A549 (cell line): ENCODE measurements around the gene CEP83. TPM values are rescaled to one million over a fixed set of nuclear protein-coding genes. Genes with fewer than 3 reads are reported as not detected.

Experiments used
- ATAC-seq, 2 experiments: fragments of 200-7000 bp in 1 of 2; fragments of >200 bp in 1 of 2; cut with Nextera tagmentation in 1 of 2; cut with Tn5 transposase in 1 of 2; 3 replicates each; pipeline versions ENCODE4 v1.8.0 to v1.9.1; 2018 to 2020; ENCODE audit warnings: mild to moderate bottlenecking in 1 of 2, moderate library complexity in 1 of 2
- CTCF ChIA-PET: fragments of 300-600 bp; sonication (Branson Sonifier 250); formaldehyde crosslinking; extraction: SDS; loops from one replicate; lab custom pipeline; 2021; ENCODE audit warnings: antibody characterized with exemption, inconsistent platforms; lab: Yijun Ruan, JAX
- POLR2A ChIA-PET: fragments of 350-600 bp; formaldehyde crosslinking; extraction: SDS; loops from one replicate; lab custom pipeline; 2021; ENCODE audit warnings: antibody characterized with exemption, inconsistent platforms; lab: Yijun Ruan, JAX
- DNase-seq, 2 experiments: peaks; one replicate each; pipeline versions ENCODE4 v3.0.0 to v3.0.0-alpha.2; 2011 to 2016; ENCODE audit warnings: low read depth in 1 of 2, low spot score in 1 of 2
- FAIRE-seq: peaks from 2 replicates; lab custom pipeline; 2011; peaks lifted over from hg19 to GRCh38; lab: Jason Lieb, UNC
- H3K27ac ChIP-seq, 2 experiments: fragments of >200 bp; sonication (Bioruptor Twin); formaldehyde crosslinking; 3 replicates each; pipeline ENCODE4 v1.5.1; 2016 to 2017
- H3K4me1 ChIP-seq: fragments of >200 bp; sonication (Bioruptor Twin); formaldehyde crosslinking; 3 replicates; pipeline ENCODE4 v1.6.1; 2016
- H3K4me2 ChIP-seq: fragments of >200 bp; sonication (Bioruptor Twin); formaldehyde crosslinking; 3 replicates; pipeline ENCODE4 v1.6.1; 2016
- H3K4me3 ChIP-seq: fragments of >200 bp; sonication (Bioruptor Twin); formaldehyde crosslinking; 3 replicates; pipeline ENCODE4 v1.5.1; 2016
- H3K9me3 ChIP-seq: fragments of >200 bp; sonication (Bioruptor Twin); formaldehyde crosslinking; 3 replicates; pipeline ENCODE4 v1.6.1; 2016
- BCL3 ChIP-seq: fragments of >200 bp; sonication (Bioruptor Twin); formaldehyde crosslinking; IDR thresholded peaks from 3 replicates; pipeline ENCODE4 v1.6.1; 2016
- CBX8 ChIP-seq: fragments of 200-600 bp; sonication (generic); IDR thresholded peaks from 2 replicates; pipeline ENCODE4 v1.6.1; 2016
- CEBPB ChIP-seq, 2 experiments: fragments of >200 bp in 1 of 2; sonication (Bioruptor Twin) in 1 of 2; formaldehyde crosslinking in 1 of 2; IDR thresholded peaks; 2 replicates each; pipeline ENCODE4 v1.6.1; 2012 to 2016
- CHD2 ChIP-seq: fragments of 150-350 bp; IDR thresholded peaks from 2 replicates; pipeline ENCODE4 v1.6.1; 2014; ENCODE audit warnings: low read length; ENCODE audit not compliant: partially characterized antibody
- EHF ChIP-seq: fragments of 250-450 bp; sonication (Bioruptor Pico); IDR thresholded peaks from 2 replicates; pipeline ENCODE4 v1.5.0; 2020; ENCODE audit warnings: mild to moderate bottlenecking
- FOSL2 ChIP-seq, 2 experiments: fragments of 450-650 bp in 1 of 2; fragments of >200 bp in 1 of 2; sonication (Bioruptor Twin) in 1 of 2; formaldehyde crosslinking; IDR thresholded peaks; 2 replicates each; pipeline versions ENCODE4 v1.5.0 to v1.6.1; 2016 to 2020; ENCODE audit warnings: mild to moderate bottlenecking in 1 of 2, moderate library complexity in 1 of 2
- GATA3 ChIP-seq: IDR thresholded peaks from 2 replicates; pipeline ENCODE4 v1.6.1; 2012; ENCODE audit warnings: borderline replicate concordance
- JUN ChIP-seq, 2 experiments: fragments of >200 bp; sonication (Bioruptor Twin); formaldehyde crosslinking; IDR thresholded peaks; 2 replicates in 1 of 2; 3 replicates in 1 of 2; pipeline ENCODE4 v1.6.1; 2016 to 2017
- MAFK ChIP-seq: fragments of 450-650 bp; IDR thresholded peaks from 2 replicates; pipeline ENCODE4 v1.6.1; 2014; ENCODE audit not compliant: partially characterized antibody
- MAZ ChIP-seq: fragments of 150-350 bp; IDR thresholded peaks from 2 replicates; pipeline ENCODE4 v1.6.1; 2014; ENCODE audit warnings: antibody characterized with exemption, low read depth, low read length, borderline replicate concordance
- MYC ChIP-seq: IDR thresholded peaks from 2 replicates; pipeline ENCODE4 v1.6.1; 2012; ENCODE audit warnings: mild to moderate bottlenecking, inconsistent platforms, low read length, improper control_type of control experiment, borderline replicate concordance
- NFE2L2 ChIP-seq: fragments of 150-350 bp; conservative IDR thresholded peaks from 2 replicates; pipeline ENCODE4 v1.6.1; 2014; ENCODE audit warnings: low read length
- NPAS2 ChIP-seq: fragments of 250-450 bp; sonication (Bioruptor Pico); IDR thresholded peaks from 2 replicates; pipeline ENCODE4 v1.8.0; 2022; ENCODE audit warnings: mild to moderate bottlenecking, moderate library complexity, borderline replicate concordance
- PBX3 ChIP-seq: IDR thresholded peaks from 2 replicates; pipeline ENCODE4 v1.6.1; 2012
- RAD21 ChIP-seq, 2 experiments: fragments of >200 bp in 1 of 2; sonication (Bioruptor Twin) in 1 of 2; formaldehyde crosslinking in 1 of 2; IDR thresholded peaks in 1 of 2; conservative IDR thresholded peaks in 1 of 2; 2 replicates in 1 of 2; 3 replicates in 1 of 2; pipeline ENCODE4 v1.6.1; 2012 to 2018; ENCODE audit warnings: inconsistent platforms in 1 of 2
- RARB ChIP-seq: fragments of 250-450 bp; sonication (Bioruptor Pico); IDR thresholded peaks from 2 replicates; pipeline ENCODE4 v1.8.0; 2021; ENCODE audit warnings: mild to moderate bottlenecking, moderate library complexity
- RCOR1 ChIP-seq: fragments of 150-350 bp; IDR thresholded peaks from 2 replicates; pipeline ENCODE4 v1.6.1; 2014; ENCODE audit warnings: antibody characterized with exemption, low read length, low read depth
- RFX5 ChIP-seq: fragments of 450-650 bp; IDR thresholded peaks from 2 replicates; pipeline ENCODE4 v1.7.1; 2014; ENCODE audit warnings: antibody characterized with exemption, mild to moderate bottlenecking, moderate library complexity
- SREBF2 ChIP-seq: fragments of 450-650 bp; IDR thresholded peaks from 2 replicates; pipeline ENCODE4 v1.6.1; 2014; ENCODE audit warnings: mild to moderate bottlenecking, moderate library complexity
- TFCP2L1 ChIP-seq: fragments of 250-450 bp; sonication (Bioruptor Pico); IDR thresholded peaks from 2 replicates; pipeline ENCODE4 v1.5.0; 2021; ENCODE audit warnings: mild to moderate bottlenecking
- TP53 ChIP-seq: fragments of 250-450 bp; sonication (Bioruptor Pico); IDR thresholded peaks from 2 replicates; pipeline ENCODE4 v1.5.0; 2021; ENCODE audit warnings: mild to moderate bottlenecking, moderate library complexity
- ZNF302 ChIP-seq: fragments of 250-450 bp; sonication (Bioruptor Pico); IDR thresholded peaks from 2 replicates; pipeline ENCODE4 v1.9.0; 2021; ENCODE audit warnings: inconsistent platforms, mild to moderate bottlenecking, moderate library complexity
- ZSCAN20 ChIP-seq: fragments of 250-450 bp; sonication (Bioruptor Pico); IDR thresholded peaks from 2 replicates; pipeline ENCODE4 v1.8.0; 2022; ENCODE audit warnings: mild to moderate bottlenecking, moderate library complexity
- WGBS: methylation state at CpG from one replicate; pipeline ENCODE4 v1.1.6; 2017; ENCODE audit errors: missing lambda C conversion rate; 5-methylcytosine and 5-hydroxymethylcytosine counted together
- polyA plus RNA-seq, 4 experiments: library from polyadenylated mRNA; depleted of rRNA in 3 of 4; stranded (reverse); fragments of >200 nt; fragmentation: RNase III in 1 of 4; extraction: RNeasy Plus Mini Kit Qiagen cat#74134 plus additional on column Dnase treatment in 1 of 4; gene quantifications; 2 replicates in 3 of 4; 3 replicates in 1 of 4; pipeline ENCODE4 v1.2.3, GENCODE V29; 2011 to 2017
- TF ChIP-seq, protein P1 (sequence below): fragments of 250-450 bp; sonication (Bioruptor Pico); IDR thresholded peaks from 2 replicates; pipeline ENCODE4 v1.5.0; 2021; ENCODE audit warnings: mild to moderate bottlenecking, moderate library complexity, borderline replicate concordance
- TF ChIP-seq, protein P2 (sequence below): fragments of >200 bp; sonication (Bioruptor Twin); formaldehyde crosslinking; IDR thresholded peaks from 3 replicates; pipeline ENCODE4 v1.5.1; 2016
- TF ChIP-seq, protein P3 (sequence below): IDR thresholded peaks from 2 replicates; pipeline ENCODE4 v1.6.1; 2012; ENCODE audit warnings: low read depth, borderline replicate concordance
- TF ChIP-seq, protein P4 (sequence below): fragments of 150-350 bp; IDR thresholded peaks from 2 replicates; pipeline ENCODE4 v1.6.1; 2014; ENCODE audit warnings: low read depth, mild to moderate bottlenecking, low read length

CEP83 gene
- polyA plus RNA-seq, 2 of the 4 experiments (the other 2 are of a cell fraction) = 8.5 to 21.4 TPM

DNA sequence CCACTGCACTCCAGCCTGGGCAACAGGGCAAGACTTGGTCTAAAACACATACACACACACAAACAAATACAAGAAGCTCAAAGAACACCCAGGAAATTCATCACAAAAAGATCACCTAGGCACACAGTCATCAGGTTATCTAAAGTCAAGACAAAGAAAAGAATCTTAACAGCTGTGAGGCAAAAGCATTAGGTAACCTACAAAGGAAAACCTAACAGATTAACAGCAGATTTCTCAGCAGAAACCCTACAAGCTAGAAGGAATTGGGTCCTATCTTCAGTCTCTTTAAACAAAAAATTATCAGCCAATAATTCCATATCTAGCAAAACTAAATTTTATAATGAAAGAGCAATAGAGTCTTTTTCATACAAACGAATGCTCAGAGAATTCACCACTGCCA, 22.4 kb downstream of the CEP83 start:
- no peak overlapping the region for H3K27ac ChIP-seq
- FAIRE-seq = no peak
- H3K4me2 ChIP-seq = no peak overlapping the region
- no peaks in the 10 kb centered on the region for H3K4me1 ChIP-seq
- CTCF ChIA-PET = no interaction called here
- ATAC-seq = no peak
- POLR2A ChIA-PET = no interaction called here
- peaks cover 8% of the 10 kb centered on the region; the same call in 1 of the 3 replicates for H3K9me3 ChIP-seq
- TF ChIP-seq ZSCAN20 (no peak), TFCP2L1 (CRISPR knock-in tag) (no peak), JUN (IDR thresholded peaks at IDR 0.05) (no peak), FOSL2 (IDR thresholded peaks at IDR 0.05) (no peak), FOSL2 (CRISPR knock-in tag; IDR thresholded peaks at IDR 0.05) (no peak), ZNF302 (CRISPR knock-in tag) (no peak), SREBF2 (no peak), RAD21 (conservative IDR thresholded peaks at IDR 0.05 in 1 of 2, IDR thresholded peaks at IDR 0.05 in 1 of 2) (no peak), RARB (CRISPR knock-in tag) (no peak), CHD2 (no peak), EHF (CRISPR knock-in tag) (no peak), NPAS2 (CRISPR knock-in tag) (no peak), CEBPB (IDR thresholded peaks at IDR 0.05) (no peak), RFX5 (no peak)
- TF ChIP-seq, protein P1, sequence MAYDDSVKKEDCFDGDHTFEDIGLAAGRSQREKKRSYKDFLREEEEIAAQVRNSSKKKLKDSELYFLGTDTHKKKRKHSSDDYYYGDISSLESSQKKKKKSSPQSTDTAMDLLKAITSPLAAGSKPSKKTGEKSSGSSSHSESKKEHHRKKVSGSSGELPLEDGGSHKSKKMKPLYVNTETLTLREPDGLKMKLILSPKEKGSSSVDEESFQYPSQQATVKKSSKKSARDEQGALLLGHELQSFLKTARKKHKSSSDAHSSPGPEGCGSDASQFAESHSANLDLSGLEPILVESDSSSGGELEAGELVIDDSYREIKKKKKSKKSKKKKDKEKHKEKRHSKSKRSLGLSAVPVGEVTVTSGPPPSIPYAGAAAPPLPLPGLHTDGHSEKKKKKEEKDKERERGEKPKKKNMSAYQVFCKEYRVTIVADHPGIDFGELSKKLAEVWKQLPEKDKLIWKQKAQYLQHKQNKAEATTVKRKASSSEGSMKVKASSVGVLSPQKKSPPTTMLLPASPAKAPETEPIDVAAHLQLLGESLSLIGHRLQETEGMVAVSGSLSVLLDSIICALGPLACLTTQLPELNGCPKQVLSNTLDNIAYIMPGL = no peak
- TF ChIP-seq, protein P2, sequence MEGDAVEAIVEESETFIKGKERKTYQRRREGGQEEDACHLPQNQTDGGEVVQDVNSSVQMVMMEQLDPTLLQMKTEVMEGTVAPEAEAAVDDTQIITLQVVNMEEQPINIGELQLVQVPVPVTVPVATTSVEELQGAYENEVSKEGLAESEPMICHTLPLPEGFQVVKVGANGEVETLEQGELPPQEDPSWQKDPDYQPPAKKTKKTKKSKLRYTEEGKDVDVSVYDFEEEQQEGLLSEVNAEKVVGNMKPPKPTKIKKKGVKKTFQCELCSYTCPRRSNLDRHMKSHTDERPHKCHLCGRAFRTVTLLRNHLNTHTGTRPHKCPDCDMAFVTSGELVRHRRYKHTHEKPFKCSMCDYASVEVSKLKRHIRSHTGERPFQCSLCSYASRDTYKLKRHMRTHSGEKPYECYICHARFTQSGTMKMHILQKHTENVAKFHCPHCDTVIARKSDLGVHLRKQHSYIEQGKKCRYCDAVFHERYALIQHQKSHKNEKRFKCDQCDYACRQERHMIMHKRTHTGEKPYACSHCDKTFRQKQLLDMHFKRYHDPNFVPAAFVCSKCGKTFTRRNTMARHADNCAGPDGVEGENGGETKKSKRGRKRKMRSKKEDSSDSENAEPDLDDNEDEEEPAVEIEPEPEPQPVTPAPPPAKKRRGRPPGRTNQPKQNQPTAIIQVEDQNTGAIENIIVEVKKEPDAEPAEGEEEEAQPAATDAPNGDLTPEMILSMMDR = no peak
- no peak for DNase-seq
- 84% methylated on average over 1 of the region's 1 CpG for WGBS
- H3K4me3 ChIP-seq = no peak overlapping the region

DNA sequence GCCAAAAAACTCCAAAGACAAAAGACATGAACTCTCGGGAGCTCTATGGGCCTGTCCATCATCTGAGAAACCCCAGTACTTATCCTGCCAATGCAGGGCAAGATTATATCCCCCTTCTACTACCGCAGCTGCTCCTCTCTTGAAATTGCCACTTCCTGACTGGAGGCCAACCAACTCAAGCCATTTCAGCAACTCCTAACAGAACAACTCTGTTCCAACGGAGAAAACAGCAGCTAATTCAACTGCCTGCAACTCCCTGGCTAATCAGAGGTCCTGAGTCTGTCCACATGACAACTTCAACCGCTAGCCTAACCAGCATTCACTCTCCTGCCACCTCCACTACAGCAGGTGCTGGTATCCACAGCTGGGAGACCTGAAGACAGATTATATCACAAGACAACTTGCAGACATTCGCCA, 24.1 kb downstream of the CEP83 start:
- TF ChIP-seq, protein P3, sequence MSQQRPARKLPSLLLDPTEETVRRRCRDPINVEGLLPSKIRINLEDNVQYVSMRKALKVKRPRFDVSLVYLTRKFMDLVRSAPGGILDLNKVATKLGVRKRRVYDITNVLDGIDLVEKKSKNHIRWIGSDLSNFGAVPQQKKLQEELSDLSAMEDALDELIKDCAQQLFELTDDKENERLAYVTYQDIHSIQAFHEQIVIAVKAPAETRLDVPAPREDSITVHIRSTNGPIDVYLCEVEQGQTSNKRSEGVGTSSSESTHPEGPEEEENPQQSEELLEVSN = no peak
- no peak for TF ChIP-seq MYC
- TF ChIP-seq, protein P4, sequence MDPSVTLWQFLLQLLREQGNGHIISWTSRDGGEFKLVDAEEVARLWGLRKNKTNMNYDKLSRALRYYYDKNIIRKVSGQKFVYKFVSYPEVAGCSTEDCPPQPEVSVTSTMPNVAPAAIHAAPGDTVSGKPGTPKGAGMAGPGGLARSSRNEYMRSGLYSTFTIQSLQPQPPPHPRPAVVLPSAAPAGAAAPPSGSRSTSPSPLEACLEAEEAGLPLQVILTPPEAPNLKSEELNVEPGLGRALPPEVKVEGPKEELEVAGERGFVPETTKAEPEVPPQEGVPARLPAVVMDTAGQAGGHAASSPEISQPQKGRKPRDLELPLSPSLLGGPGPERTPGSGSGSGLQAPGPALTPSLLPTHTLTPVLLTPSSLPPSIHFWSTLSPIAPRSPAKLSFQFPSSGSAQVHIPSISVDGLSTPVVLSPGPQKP = no peak
- no peak for TF ChIP-seq MAZ
- TF ChIP-seq MAFK = no peak
- TF ChIP-seq NFE2L2 = no peak
- no peak for TF ChIP-seq RAD21 (conservative IDR thresholded peaks at IDR 0.05 in 1 of 2, IDR thresholded peaks at IDR 0.05 in 1 of 2)
- no peak for TF ChIP-seq CBX8
- TF ChIP-seq GATA3 = no peak
- no peak for TF ChIP-seq PBX3
- no peak for TF ChIP-seq BCL3
- no peak for TF ChIP-seq TP53
- TF ChIP-seq RCOR1 = no peak
- POLR2A ChIA-PET = no interaction called here
- no peak overlapping the region for H3K4me2 ChIP-seq
- CTCF ChIA-PET = no interaction called here
- no peaks in the 10 kb centered on the region for H3K4me1 ChIP-seq
- no peak for FAIRE-seq
- ATAC-seq = no peak
- no peak for DNase-seq
- H3K9me3 ChIP-seq = peaks cover 14% of the 10 kb centered on the region
- WGBS = 93% methylated on average over 5 of the region's 5 CpGs
- H3K27ac ChIP-seq = no peak overlapping the region
- H3K4me3 ChIP-seq = no peak overlapping the region
